ENCODE results near the gene RAB1B. TPM values are rescaled to one million over a fixed set of nuclear protein-coding genes. Genes with fewer than 3 reads are reported as not detected.
"Not testable (repeated sequence)": the region's sequence is repeated elsewhere in the genome, so short reads cannot be mapped to it uniquely, and the experiment has no call there.

RAB1B gene
- total RNA-seq, 4 donors from 2014 or later: 96.0 to 194 (median 130) TPM

DNA sequence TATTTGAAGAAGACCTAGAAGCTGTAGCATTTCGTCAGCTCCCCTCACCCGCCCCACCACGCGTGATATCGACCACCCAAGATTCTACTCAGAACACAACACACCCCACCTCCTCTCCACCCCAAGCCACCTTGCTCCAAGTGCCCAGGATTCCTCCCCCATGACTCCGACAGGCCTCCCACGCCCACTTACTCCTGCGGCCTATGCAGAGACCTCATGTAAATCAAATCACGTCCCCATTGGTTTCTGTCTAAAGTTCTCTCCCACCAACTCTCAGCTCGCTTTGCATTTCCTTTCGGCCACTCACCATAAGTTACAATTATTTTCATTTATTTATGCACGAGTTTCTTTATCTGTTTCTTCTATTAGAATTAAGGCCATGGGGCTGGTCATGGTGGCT lies 34.2 kb downstream of the RAB1B start:
- no peaks in the 10 kb centered on the region for H3K9me3 ChIP-seq
- H3K27ac ChIP-seq: no peak overlapping the region
- no peaks in the 10 kb centered on the region for H3K27me3 ChIP-seq
- no peak for DNase-seq
- ATAC-seq: no peak
- H3K4me3 ChIP-seq: no peak overlapping the region
- no peaks in the 10 kb centered on the region for H3K36me3 ChIP-seq
- H3K4me1 ChIP-seq: no peaks in the 10 kb centered on the region
- TF ChIP-seq POLR2A (IDR thresholded peaks at IDR 0.05): no peak
- TF ChIP-seq, protein P1, sequence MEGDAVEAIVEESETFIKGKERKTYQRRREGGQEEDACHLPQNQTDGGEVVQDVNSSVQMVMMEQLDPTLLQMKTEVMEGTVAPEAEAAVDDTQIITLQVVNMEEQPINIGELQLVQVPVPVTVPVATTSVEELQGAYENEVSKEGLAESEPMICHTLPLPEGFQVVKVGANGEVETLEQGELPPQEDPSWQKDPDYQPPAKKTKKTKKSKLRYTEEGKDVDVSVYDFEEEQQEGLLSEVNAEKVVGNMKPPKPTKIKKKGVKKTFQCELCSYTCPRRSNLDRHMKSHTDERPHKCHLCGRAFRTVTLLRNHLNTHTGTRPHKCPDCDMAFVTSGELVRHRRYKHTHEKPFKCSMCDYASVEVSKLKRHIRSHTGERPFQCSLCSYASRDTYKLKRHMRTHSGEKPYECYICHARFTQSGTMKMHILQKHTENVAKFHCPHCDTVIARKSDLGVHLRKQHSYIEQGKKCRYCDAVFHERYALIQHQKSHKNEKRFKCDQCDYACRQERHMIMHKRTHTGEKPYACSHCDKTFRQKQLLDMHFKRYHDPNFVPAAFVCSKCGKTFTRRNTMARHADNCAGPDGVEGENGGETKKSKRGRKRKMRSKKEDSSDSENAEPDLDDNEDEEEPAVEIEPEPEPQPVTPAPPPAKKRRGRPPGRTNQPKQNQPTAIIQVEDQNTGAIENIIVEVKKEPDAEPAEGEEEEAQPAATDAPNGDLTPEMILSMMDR (IDR thresholded peaks at IDR 0.05 in 4 of 5, conservative IDR thresholded peaks at IDR 0.05 in 1 of 5): no peak
- intact Hi-C loops (cut with DNase I; ENCODE audit: low total_unique reads): no loop called here
- in situ Hi-C loops (cut with MboI; ENCODE audit: low sequenced_read_pairs in 4 of 4): loop anchor here in 2 of 4 donors (10.0 kb wide), 1 partner anchor 92 kb away; no protein-coding TSS in a partner anchor

DNA sequence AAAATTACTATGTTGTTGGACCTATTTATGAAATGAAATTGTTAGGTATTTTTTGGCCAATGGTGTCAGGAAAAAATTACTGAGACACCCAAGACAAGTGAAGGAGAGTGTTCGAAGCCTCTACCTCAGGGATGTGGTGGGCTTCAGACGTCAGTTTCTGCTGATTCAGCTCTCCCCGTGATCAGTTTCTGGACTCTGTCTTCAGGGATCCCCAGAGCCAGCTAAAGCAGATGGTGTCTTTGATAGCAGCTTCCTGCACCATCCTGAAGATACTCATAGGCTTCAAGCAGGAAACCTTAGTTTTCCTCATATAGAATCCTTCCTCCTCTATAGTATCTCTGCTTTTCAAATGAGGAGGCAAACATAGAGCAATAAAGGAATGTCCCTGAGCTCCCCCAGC lies 41.0 kb downstream of the RAB1B start:
- Histone ChIP-seq H3K27me3 (peaks cover 0 to 3% (median 0%) of the 10 kb centered on the region in 3 donors), H3K27ac (no peak overlapping the region), H3K4me1 (no peaks in the 10 kb centered on the region), H3K36me3 (no peaks in the 10 kb centered on the region), H3K9me3 (no peaks in the 10 kb centered on the region), H3K4me3 (no peak overlapping the region)
- intact Hi-C loops (cut with DNase I; ENCODE audit: low total_unique reads) (no loop called here), in situ Hi-C loops (cut with MboI; ENCODE audit: low sequenced_read_pairs in 4 of 4) (loop anchor here in 2 of 4 donors (10.0 kb wide), 1 partner anchor 85 kb away; no protein-coding TSS in a partner anchor)
- TF ChIP-seq, protein P1 (IDR thresholded peaks at IDR 0.05 in 4 of 5, conservative IDR thresholded peaks at IDR 0.05 in 1 of 5): no peak
- no peak for TF ChIP-seq POLR2A (IDR thresholded peaks at IDR 0.05)
- ATAC-seq (no peak), DNase-seq (no peak)

DNA sequence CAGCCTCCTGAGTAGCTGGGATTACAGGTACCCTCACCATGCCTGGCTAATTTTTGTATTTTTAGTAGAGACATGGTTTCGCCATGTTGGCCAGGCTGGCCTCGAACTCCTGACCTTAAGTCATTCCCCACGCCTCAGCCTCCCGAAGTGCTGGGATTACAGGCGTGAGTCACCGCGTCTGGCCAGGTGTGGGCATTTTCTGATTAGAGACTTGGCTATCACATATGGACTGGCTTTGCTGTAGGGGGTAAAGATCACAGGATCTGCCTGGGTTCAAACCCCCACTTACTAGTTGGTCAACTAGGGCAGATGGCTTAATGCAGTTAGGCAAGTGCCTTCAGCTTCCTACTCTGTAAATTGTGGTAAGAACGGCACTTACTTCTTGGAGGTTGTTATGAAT lies 41.9 kb downstream of the RAB1B start:
- intact Hi-C loops (cut with DNase I; ENCODE audit: low total_unique reads): no loop called here
- in situ Hi-C loops (cut with MboI; ENCODE audit: low sequenced_read_pairs in 4 of 4): no loop called here
- DNase-seq: no peak

DNA sequence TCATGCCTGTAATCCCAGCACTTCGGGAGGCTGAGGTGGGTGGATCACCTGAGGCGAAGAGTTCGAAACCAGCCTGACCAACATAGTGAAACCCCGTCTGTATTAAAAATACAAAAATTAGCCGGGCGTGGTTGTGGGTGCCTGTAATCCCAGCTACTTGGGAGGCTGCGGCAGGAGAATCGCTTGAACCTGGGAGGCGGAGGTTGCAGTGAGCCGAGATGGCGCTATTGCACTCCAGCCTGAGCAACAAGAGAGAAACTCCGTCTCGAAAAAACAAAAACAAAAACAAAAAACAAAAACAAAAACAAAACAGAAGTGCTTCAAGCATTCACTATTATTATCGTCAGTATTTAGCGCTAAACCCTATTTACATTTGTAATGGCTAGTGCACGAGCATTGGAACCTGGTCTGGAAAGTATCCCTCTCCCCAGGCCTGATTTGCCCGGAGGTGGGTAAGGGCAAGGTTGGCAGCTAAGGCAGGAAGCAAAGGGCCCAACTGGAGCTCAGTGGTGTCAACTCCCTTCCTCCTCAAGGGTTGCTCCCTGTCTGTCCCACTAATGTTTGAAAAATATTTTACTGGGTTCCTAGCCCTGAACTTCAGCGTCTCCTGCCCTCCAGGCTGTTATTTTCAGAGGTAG lies 42.5 kb downstream of the RAB1B start:
- ATAC-seq; in situ Hi-C loops (cut with MboI; ENCODE audit: low sequenced_read_pairs in 4 of 4); intact Hi-C loops (cut with DNase I; ENCODE audit: low total_unique reads); H3K9me3 ChIP-seq; H3K27me3 ChIP-seq; H3K27ac ChIP-seq; H3K36me3 ChIP-seq; H3K4me1 ChIP-seq; H3K4me3 ChIP-seq; DNase-seq: not testable (repeated sequence)

More for the DNA sequence above, 41.9 kb downstream of the RAB1B start:
- peaks cover 0 to 3% (median 2%) of the 10 kb centered on the region in 3 donors for H3K27me3 ChIP-seq
- H3K4me3 ChIP-seq: no peak overlapping the region
- no peaks in the 10 kb centered on the region for H3K9me3 ChIP-seq
- no peaks in the 10 kb centered on the region for H3K36me3 ChIP-seq
- H3K27ac ChIP-seq: no peak overlapping the region
- ATAC-seq: no peak
- TF ChIP-seq, protein P1 (IDR thresholded peaks at IDR 0.05 in 4 of 5, conservative IDR thresholded peaks at IDR 0.05 in 1 of 5): no peak
- TF ChIP-seq POLR2A (IDR thresholded peaks at IDR 0.05): no peak
- no peaks in the 10 kb centered on the region for H3K4me1 ChIP-seq

DNA sequence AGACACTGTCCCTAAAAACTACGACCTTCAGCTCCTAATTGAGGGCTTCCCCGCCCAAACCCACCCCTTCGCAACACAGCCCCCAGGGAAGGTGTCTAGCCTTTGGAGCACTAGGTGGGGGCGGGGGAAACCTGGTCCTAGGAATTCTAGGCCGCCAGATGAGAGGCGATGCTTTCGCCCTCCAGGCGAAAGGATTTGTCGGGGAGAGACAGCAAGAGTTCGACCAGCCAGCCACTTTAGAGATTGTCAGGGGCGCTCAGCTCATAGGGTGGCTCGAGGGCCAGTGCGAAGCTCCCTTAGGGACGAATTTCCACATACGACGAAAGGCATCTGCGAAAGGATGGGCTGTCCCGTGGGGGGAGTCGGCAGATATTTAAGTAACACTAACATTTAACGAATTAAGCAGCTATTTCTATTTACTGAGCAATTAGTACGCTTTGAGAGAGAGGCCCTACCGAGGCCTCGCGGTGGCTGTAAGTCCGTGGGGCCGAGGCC lies 43.1 kb downstream of the RAB1B start:
- Histone ChIP-seq H3K36me3 (no peaks in the 10 kb centered on the region), H3K27me3 (peaks cover 4 to 14% (median 12%) of the 10 kb centered on the region in 3 donors), H3K9me3 (no peaks in the 10 kb centered on the region), H3K27ac (peak overlapping the region; percentile 72 to 84 (median 80)), H3K4me3 (peak overlapping the region; percentile 68 to 79 (median 72)), H3K4me1 (no peaks in the 10 kb centered on the region)
- DNase-seq (no peak), ATAC-seq (no peak)
- TF ChIP-seq POLR2A (IDR thresholded peaks at IDR 0.05): no peak
- TF ChIP-seq, protein P1 (IDR thresholded peaks at IDR 0.05 in 4 of 5, conservative IDR thresholded peaks at IDR 0.05 in 1 of 5): peak in 1 of 5 experiments; percentile 92
- intact Hi-C loops (cut with DNase I; ENCODE audit: low total_unique reads) (no loop called here), in situ Hi-C loops (cut with MboI; ENCODE audit: low sequenced_read_pairs in 4 of 4) (no loop called here)
